ENCODE results near the gene CCDC93.

CCDC93 gene

GRCh38 chr2:117940436-117940835, 73.4 kb downstream of the CCDC93 start:
- CTCF ChIA-PET: interaction anchor here (0.6 to 1.5 kb wide), 3 partner anchors 11 to 210 kb away, joined by 4 read pairs; no protein-coding TSS in a partner anchor

GRCh38 chr2:117938611-117939010, 75.3 kb downstream of the CCDC93 start:
- CTCF ChIA-PET: no interaction called here
- Histone ChIP-seq H3K36me3 (ENCODE audit: control insufficient read depth in 2 of 2, insufficient read depth in 1 of 2, low read length in 2 of 2) (peaks cover 16 to 93% of the 10 kb centered on the region in 2 experiments; a peak in 2 of 3 replicates), H3K4me3 (ENCODE audit: low read depth, low read length) (no peak overlapping the region), H3K27ac (ENCODE audit: extremely low read depth, low read depth, low read length) (no peak overlapping the region), H3K4me1 (ENCODE audit: control insufficient read depth, insufficient read depth, low read length) (no peaks in the 10 kb centered on the region), H3K9me3 (ENCODE audit: control insufficient read depth, insufficient read depth, low read depth, low read length) (no peaks in the 10 kb centered on the region)
- TF ChIP-seq ZNF704 (tag by site-specific recombination; IDR thresholded peaks at IDR 0.05) (no peak), ZNF2 (tag by site-specific recombination; IDR thresholded peaks at IDR 0.05) (no peak), BCL11A (tag by site-specific recombination; IDR thresholded peaks at IDR 0.05; ENCODE audit: low read depth) (no peak), ZNF248 (tag by site-specific recombination; IDR thresholded peaks at IDR 0.05) (no peak), ZNF664 (tag by site-specific recombination; IDR thresholded peaks at IDR 0.05) (no peak), ZNF610 (tag by site-specific recombination; IDR thresholded peaks at IDR 0.05; ENCODE audit: borderline replicate concordance) (no peak), RBAK (tag by site-specific recombination; IDR thresholded peaks at IDR 0.05) (no peak), TSHZ1 (tag by site-specific recombination; IDR thresholded peaks at IDR 0.05; ENCODE audit: borderline replicate concordance) (no peak), ZNF26 (tag by site-specific recombination; IDR thresholded peaks at IDR 0.05) (no peak), KLF17 (tag by site-specific recombination; IDR thresholded peaks at IDR 0.05) (no peak), ZSCAN4 (tag by site-specific recombination; IDR thresholded peaks at IDR 0.05) (no peak), ZNF112 (tag by site-specific recombination; IDR thresholded peaks at IDR 0.05) (no peak), OVOL3 (tag by site-specific recombination; IDR thresholded peaks at IDR 0.05) (no peak)
- POLR2A ChIA-PET: no interaction called here

More at GRCh38 chr2:117940436-117940835, 73.4 kb downstream of the CCDC93 start:
- peaks cover 30 to 93% of the 10 kb centered on the region in 2 experiments; a peak in 2 of 3 replicates for H3K36me3 ChIP-seq (ENCODE audit: control insufficient read depth in 2 of 2, insufficient read depth in 1 of 2, low read length in 2 of 2)
- H3K4me1 ChIP-seq (ENCODE audit: control insufficient read depth, insufficient read depth, low read length): no peaks in the 10 kb centered on the region
- no peaks in the 10 kb centered on the region for H3K9me3 ChIP-seq (ENCODE audit: control insufficient read depth, insufficient read depth, low read depth, low read length)
- no peak overlapping the region for H3K4me3 ChIP-seq (ENCODE audit: low read depth, low read length)
- no peak overlapping the region for H3K27ac ChIP-seq (ENCODE audit: extremely low read depth, low read depth, low read length)
- POLR2A ChIA-PET: no interaction called here
- TF ChIP-seq ZNF221 (tag by site-specific recombination; IDR thresholded peaks at IDR 0.05; ENCODE audit: borderline replicate concordance): no peak
- TF ChIP-seq ZNF324 (tag by site-specific recombination; IDR thresholded peaks at IDR 0.05): no peak
- no peak for TF ChIP-seq ZNF398 (tag by site-specific recombination; IDR thresholded peaks at IDR 0.05)
- no peak for TF ChIP-seq ZNF404 (tag by site-specific recombination; IDR thresholded peaks at IDR 0.05)
- TF ChIP-seq AEBP2 (tag by site-specific recombination; IDR thresholded peaks at IDR 0.05; ENCODE audit: borderline replicate concordance): no peak
